DOHH2 (cell line): Measurements from ENCODE around the gene VWA2.

Experiments used
- H3F3A ChIP-seq: fragments of 200-600 bp; sonication (generic), shearing (Covaris generic); 2 replicates; pipeline ENCODE4 v1.6.0; 2016; ENCODE audit warnings: antibody characterized with exemption, mild to moderate bottlenecking; ENCODE audit not compliant: control insufficient read depth, insufficient read depth
- H3K27ac ChIP-seq: fragments of 200-600 bp; sonication (generic); 2 replicates; pipeline ENCODE4 v1.5.1; 2014; ENCODE audit warnings: low read depth, mild to moderate bottlenecking, low read length, moderate library complexity
- H3K27me3 ChIP-seq: fragments of 200-600 bp; sonication (generic); 2 replicates; pipeline ENCODE4 v1.6.1; 2014; ENCODE audit warnings: mild to moderate bottlenecking, low read length, mixed read lengths; ENCODE audit not compliant: control insufficient read depth
- H3K36me3 ChIP-seq: fragments of 200-600 bp; sonication (generic); 2 replicates; pipeline ENCODE4 v1.6.1; 2014; ENCODE audit warnings: mild to moderate bottlenecking, low read length, moderate library complexity, mixed read lengths; ENCODE audit not compliant: control insufficient read depth
- H3K4me1 ChIP-seq: fragments of 200-600 bp; sonication (generic); 2 replicates; pipeline ENCODE4 v1.6.1; 2014; ENCODE audit warnings: mild to moderate bottlenecking, low read length, mixed read lengths; ENCODE audit not compliant: control insufficient read depth
- H3K4me2 ChIP-seq: fragments of 200-600 bp; sonication (generic); 2 replicates; pipeline ENCODE4 v1.6.0; 2014; ENCODE audit warnings: mild to moderate bottlenecking, low read length, moderate library complexity
- H3K4me3 ChIP-seq: fragments of 200-600 bp; sonication (generic); 2 replicates; pipeline ENCODE4 v1.5.1; 2014; ENCODE audit warnings: mild to moderate bottlenecking, low read length, mixed read lengths
- H3K79me2 ChIP-seq: fragments of 200-600 bp; sonication (generic); 2 replicates; pipeline ENCODE4 v1.6.1; 2014; ENCODE audit warnings: mild to moderate bottlenecking, low read length, mixed read lengths; ENCODE audit not compliant: control insufficient read depth
- H3K9me2 ChIP-seq: fragments of 200-600 bp; sonication (generic); replicated peaks from 2 replicates; pipeline ENCODE4 v1.6.1; 2014; ENCODE audit warnings: mild to moderate bottlenecking, low read length, mixed read lengths; ENCODE audit not compliant: control insufficient read depth
- H3K9me3 ChIP-seq: fragments of 200-600 bp; sonication (generic); 2 replicates; pipeline ENCODE4 v1.6.1; 2014; ENCODE audit warnings: antibody characterized with exemption, low read length, mixed read lengths; ENCODE audit not compliant: control insufficient read depth, insufficient read depth
- H4K20me1 ChIP-seq: fragments of 200-600 bp; sonication (generic); 2 replicates; pipeline ENCODE4 v1.6.0; 2014; ENCODE audit warnings: low read depth, mild to moderate bottlenecking, antibody characterized with exemption, low read length, moderate library complexity; ENCODE audit not compliant: control insufficient read depth, insufficient read depth
- EZH2phosphoT487 ChIP-seq: fragments of 200-600 bp; sonication (generic); IDR thresholded peaks from 2 replicates; pipeline ENCODE4 v1.6.1; 2017; ENCODE audit warnings: borderline replicate concordance, mild to moderate bottlenecking, antibody characterized with exemption, low read length, moderate library complexity, mixed read lengths
- TF ChIP-seq, protein P1 (sequence below): fragments of 200-600 bp; sonication (generic); IDR thresholded peaks from one replicate; pipeline ENCODE4 v1.5.1; 2014; ENCODE audit warnings: antibody characterized with exemption, mild to moderate bottlenecking, low read depth, low read length; ENCODE audit not compliant: poor library complexity, severe bottlenecking

Gene VWA2

GRCh38 chr10:114313866-114314265 is 74.8 kb downstream of the VWA2 start:
- H3K4me2 ChIP-seq = no peak overlapping the region
- H3F3A ChIP-seq = no peaks in the 10 kb centered on the region
- no peaks in the 10 kb centered on the region for H3K9me2 ChIP-seq
- H3K27me3 ChIP-seq = no peaks in the 10 kb centered on the region; the same call in 1 of the 2 replicates
- H3K9me3 ChIP-seq = no peaks in the 10 kb centered on the region
- H4K20me1 ChIP-seq = no peaks in the 10 kb centered on the region
- TF ChIP-seq, protein P1, sequence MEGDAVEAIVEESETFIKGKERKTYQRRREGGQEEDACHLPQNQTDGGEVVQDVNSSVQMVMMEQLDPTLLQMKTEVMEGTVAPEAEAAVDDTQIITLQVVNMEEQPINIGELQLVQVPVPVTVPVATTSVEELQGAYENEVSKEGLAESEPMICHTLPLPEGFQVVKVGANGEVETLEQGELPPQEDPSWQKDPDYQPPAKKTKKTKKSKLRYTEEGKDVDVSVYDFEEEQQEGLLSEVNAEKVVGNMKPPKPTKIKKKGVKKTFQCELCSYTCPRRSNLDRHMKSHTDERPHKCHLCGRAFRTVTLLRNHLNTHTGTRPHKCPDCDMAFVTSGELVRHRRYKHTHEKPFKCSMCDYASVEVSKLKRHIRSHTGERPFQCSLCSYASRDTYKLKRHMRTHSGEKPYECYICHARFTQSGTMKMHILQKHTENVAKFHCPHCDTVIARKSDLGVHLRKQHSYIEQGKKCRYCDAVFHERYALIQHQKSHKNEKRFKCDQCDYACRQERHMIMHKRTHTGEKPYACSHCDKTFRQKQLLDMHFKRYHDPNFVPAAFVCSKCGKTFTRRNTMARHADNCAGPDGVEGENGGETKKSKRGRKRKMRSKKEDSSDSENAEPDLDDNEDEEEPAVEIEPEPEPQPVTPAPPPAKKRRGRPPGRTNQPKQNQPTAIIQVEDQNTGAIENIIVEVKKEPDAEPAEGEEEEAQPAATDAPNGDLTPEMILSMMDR = no peak
- TF ChIP-seq EZH2phosphoT487 = no peak
- no peak overlapping the region for H3K27ac ChIP-seq
- H3K4me1 ChIP-seq = no peaks in the 10 kb centered on the region
- no peak overlapping the region for H3K4me3 ChIP-seq
- H3K36me3 ChIP-seq = no peaks in the 10 kb centered on the region
- no peaks in the 10 kb centered on the region for H3K79me2 ChIP-seq

DNA sequence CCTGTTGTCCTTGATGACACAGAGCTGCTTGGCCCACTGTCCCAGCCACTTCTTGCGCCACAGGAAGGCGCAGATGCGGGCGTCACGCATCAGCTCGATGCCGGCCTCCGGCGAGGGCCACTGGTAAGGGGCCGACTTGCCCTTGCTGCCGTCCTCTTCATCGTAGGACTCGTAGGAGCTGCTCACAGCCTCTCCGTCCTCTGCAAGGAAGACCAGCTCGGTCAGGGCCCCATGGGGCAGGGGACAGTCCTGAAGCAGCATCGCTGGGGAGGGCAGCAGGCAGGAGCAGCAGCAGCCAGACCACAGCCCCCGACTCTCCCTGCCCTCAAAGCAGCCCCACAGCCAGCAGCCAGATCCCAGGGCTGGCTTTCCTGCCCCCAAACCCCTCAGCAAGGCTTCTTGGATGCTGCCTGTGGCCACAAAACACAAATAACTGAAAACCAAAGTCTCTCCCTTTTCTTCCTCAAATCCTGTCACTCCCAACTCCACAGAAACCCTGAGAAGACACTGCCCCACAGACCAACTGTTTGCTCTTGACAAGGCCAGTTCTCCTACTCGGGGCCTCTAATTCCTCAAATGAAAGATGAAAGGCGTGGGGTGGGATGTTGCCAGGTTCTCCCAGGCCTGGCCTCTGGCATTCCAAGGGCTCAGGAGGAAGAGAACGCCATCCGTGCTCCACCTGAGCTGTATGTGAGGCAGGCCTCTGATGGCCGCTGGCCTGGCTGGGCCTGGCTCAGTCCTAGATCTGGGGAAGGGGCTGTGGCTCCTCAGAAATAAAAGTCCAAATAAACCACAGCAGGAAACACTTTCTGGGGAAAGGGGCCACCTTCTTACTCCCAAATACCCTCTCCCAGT is 76.7 kb downstream of the VWA2 start:
- H3K4me1 ChIP-seq = no peaks in the 10 kb centered on the region
- H3F3A ChIP-seq = no peaks in the 10 kb centered on the region
- no peak overlapping the region for H3K4me2 ChIP-seq
- no peak overlapping the region for H3K27ac ChIP-seq
- H3K79me2 ChIP-seq = no peaks in the 10 kb centered on the region
- no peaks in the 10 kb centered on the region for H4K20me1 ChIP-seq
- no peaks in the 10 kb centered on the region for H3K9me2 ChIP-seq
- H3K27me3 ChIP-seq = no peaks in the 10 kb centered on the region
- no peaks in the 10 kb centered on the region for H3K36me3 ChIP-seq
- TF ChIP-seq EZH2phosphoT487 = no peak
- TF ChIP-seq, protein P1 = no peak
- H3K9me3 ChIP-seq = no peaks in the 10 kb centered on the region
- no peak overlapping the region for H3K4me3 ChIP-seq

- Histone ChIP-seq H3K4me1 (no peaks in the 10 kb centered on the region), H3K9me3 (no peaks in the 10 kb centered on the region), H3K9me2 (no peaks in the 10 kb centered on the region), H3K4me2 (no peak overlapping the region), H3F3A (no peaks in the 10 kb centered on the region), H4K20me1 (no peaks in the 10 kb centered on the region), H3K4me3 (no peak overlapping the region), H3K36me3 (no peaks in the 10 kb centered on the region), H3K79me2 (no peaks in the 10 kb centered on the region), H3K27ac (no peak overlapping the region), H3K27me3 (no peaks in the 10 kb centered on the region)
- TF ChIP-seq, protein P1 = no peak
- no peak for TF ChIP-seq EZH2phosphoT487
These were observed 77.7 kb downstream of the VWA2 start for GRCh38 chr10:114316744-114317143.
